Measurements from ENCODE around the gene JMY.

GRCh38 chr5:79227484-79228025 is 8.4 kb upstream of the JMY start:
- TF ChIP-seq CTCF (IDR thresholded peaks at IDR 0.05; ENCODE audit: low read length) (no peak), EZH2 (IDR thresholded peaks at IDR 0.05; ENCODE audit: borderline replicate concordance, low read length) (no peak)
